Loucy (cell line): Measurements from ENCODE around the gene BTBD6.

Experiments
- H2AFZ ChIP-seq: fragments of 200-600 bp; sonication (generic); 2 replicates; pipeline ENCODE4 v1.6.0; 2016; ENCODE audit warnings: antibody characterized with exemption, mild to moderate bottlenecking, low read length, moderate library complexity
- H3F3A ChIP-seq: fragments of 200-600 bp; 2 replicates; pipeline ENCODE4 v1.6.0; 2016; ENCODE audit warnings: antibody characterized with exemption, low read depth, mild to moderate bottlenecking
- H3K27me3 ChIP-seq: fragments of 200-600 bp; sonication (generic); 2 replicates; pipeline ENCODE4 v1.6.1; 2014; ENCODE audit warnings: low read length, mild to moderate bottlenecking; ENCODE audit not compliant: insufficient read depth, poor library complexity, severe bottlenecking
- H3K36me3 ChIP-seq: fragments of 200-600 bp; sonication (generic); 2 replicates; pipeline ENCODE4 v1.6.1; 2016; ENCODE audit warnings: low read length; ENCODE audit not compliant: insufficient read depth
- H3K4me1 ChIP-seq: fragments of 200-600 bp; sonication (generic); 2 replicates; pipeline ENCODE4 v1.5.1; 2014; ENCODE audit warnings: low read length, mild to moderate bottlenecking; ENCODE audit not compliant: insufficient read depth, poor library complexity, severe bottlenecking
- H3K4me2 ChIP-seq: fragments of 200-600 bp; sonication (generic); 2 replicates; pipeline ENCODE4 v1.6.0; 2014; ENCODE audit warnings: antibody characterized with exemption, low read length, low read depth, mild to moderate bottlenecking; ENCODE audit not compliant: poor library complexity, severe bottlenecking
- H3K4me3 ChIP-seq: fragments of 200-600 bp; sonication (generic); 2 replicates; pipeline ENCODE4 v1.5.1; 2014; ENCODE audit warnings: low read length, mild to moderate bottlenecking, mixed read lengths; ENCODE audit not compliant: poor library complexity, severe bottlenecking
- H3K79me2 ChIP-seq: fragments of 200-600 bp; sonication (generic); 2 replicates; pipeline ENCODE4 v1.6.1; 2014; ENCODE audit warnings: low read length; ENCODE audit not compliant: insufficient read depth
- H3K9ac ChIP-seq: fragments of 200-600 bp; sonication (generic); 2 replicates; pipeline ENCODE4 v1.6.0; 2014; ENCODE audit warnings: mild to moderate bottlenecking, low read depth, low read length, moderate library complexity; ENCODE audit not compliant: poor library complexity, severe bottlenecking
- H3K9me2 ChIP-seq: fragments of 200-600 bp; sonication (generic); replicated peaks from 2 replicates; pipeline ENCODE4 v1.6.1; 2016; ENCODE audit warnings: low read depth, low read length, mixed read lengths
- H3K9me3 ChIP-seq: fragments of 200-600 bp; sonication (generic); 2 replicates; pipeline ENCODE4 v1.6.1; 2014; ENCODE audit warnings: mild to moderate bottlenecking, antibody characterized with exemption, low read length, low read depth; ENCODE audit not compliant: insufficient read depth
- H4K20me1 ChIP-seq: fragments of 200-600 bp; sonication (generic); 2 replicates; pipeline ENCODE4 v1.6.0; 2014; ENCODE audit warnings: antibody characterized with exemption, low read length, mild to moderate bottlenecking; ENCODE audit not compliant: insufficient read depth, poor library complexity, severe bottlenecking
- TF ChIP-seq, protein P1 (sequence below): fragments of 200-600 bp; sonication (generic); conservative IDR thresholded peaks from 2 replicates; pipeline ENCODE4 v1.5.1; 2014; ENCODE audit warnings: mild to moderate bottlenecking, antibody characterized with exemption, low read length

Gene BTBD6

DNA sequence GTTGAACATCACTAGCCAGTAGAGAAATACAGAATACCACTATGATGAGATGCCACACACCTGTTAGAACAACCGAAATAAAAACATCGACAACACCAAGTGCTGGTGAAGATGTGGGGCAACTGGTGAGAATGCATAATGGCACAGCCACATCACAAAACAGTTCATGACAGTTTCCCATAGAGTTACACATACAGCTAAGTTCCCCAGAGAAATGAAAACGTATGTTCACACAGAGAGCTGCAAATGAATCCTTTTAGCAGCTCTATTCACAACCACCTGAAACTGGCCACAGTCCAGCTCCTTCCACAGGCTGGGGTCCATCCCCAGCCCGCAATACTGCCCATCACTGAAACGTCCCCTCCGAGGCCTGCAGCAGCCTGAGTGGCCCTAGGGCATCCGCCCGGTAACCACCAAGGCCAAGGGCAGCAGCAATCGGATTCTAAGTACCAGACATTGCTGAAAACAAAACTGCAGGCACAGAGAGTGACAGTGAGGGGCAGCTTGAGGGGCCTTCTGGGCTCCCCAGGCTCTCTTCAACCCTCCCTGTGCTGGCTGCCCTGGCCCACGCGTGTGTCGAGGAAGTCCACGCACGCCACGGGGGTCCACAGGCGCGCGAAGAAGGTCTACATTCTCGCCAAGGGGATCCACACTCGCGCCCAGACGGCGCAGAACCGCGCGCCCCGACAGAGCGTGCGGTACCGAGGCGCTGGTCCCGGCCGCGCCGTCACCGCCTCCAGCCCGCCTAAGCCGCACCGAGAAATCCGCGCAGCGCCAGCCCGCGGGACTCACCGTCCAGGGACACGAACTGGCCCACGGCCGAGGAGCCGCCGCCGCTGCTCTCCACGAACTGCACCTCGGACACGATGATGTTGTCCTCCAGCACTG is 51.6 kb downstream of the BTBD6 start:
- peak overlapping the region; percentile 85 for H2AFZ ChIP-seq
- H3K9me2 ChIP-seq: no peaks in the 10 kb centered on the region
- H3K9ac ChIP-seq: peak overlapping the region; percentile 92
- peak overlapping the region; percentile 96 for H3K4me3 ChIP-seq
- no peaks in the 10 kb centered on the region for H3K27me3 ChIP-seq
- peak overlapping the region; percentile 93 for H3K4me2 ChIP-seq
- TF ChIP-seq, protein P1, sequence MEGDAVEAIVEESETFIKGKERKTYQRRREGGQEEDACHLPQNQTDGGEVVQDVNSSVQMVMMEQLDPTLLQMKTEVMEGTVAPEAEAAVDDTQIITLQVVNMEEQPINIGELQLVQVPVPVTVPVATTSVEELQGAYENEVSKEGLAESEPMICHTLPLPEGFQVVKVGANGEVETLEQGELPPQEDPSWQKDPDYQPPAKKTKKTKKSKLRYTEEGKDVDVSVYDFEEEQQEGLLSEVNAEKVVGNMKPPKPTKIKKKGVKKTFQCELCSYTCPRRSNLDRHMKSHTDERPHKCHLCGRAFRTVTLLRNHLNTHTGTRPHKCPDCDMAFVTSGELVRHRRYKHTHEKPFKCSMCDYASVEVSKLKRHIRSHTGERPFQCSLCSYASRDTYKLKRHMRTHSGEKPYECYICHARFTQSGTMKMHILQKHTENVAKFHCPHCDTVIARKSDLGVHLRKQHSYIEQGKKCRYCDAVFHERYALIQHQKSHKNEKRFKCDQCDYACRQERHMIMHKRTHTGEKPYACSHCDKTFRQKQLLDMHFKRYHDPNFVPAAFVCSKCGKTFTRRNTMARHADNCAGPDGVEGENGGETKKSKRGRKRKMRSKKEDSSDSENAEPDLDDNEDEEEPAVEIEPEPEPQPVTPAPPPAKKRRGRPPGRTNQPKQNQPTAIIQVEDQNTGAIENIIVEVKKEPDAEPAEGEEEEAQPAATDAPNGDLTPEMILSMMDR: no peak
- peaks cover 13% of the 10 kb centered on the region for H4K20me1 ChIP-seq
- H3K79me2 ChIP-seq: peaks cover 55% of the 10 kb centered on the region
- H3K9me3 ChIP-seq: no peaks in the 10 kb centered on the region
- H3K36me3 ChIP-seq: no peaks in the 10 kb centered on the region
- no peaks in the 10 kb centered on the region for H3F3A ChIP-seq
- H3K4me1 ChIP-seq: peaks cover 16% of the 10 kb centered on the region
